HG02981 (cell line): ENCODE data around the gene BEND3.
"Not testable (repeated sequence)": the region's sequence is repeated elsewhere in the genome, so short reads cannot be mapped to it uniquely, and the experiment has no call there.

Source experiments
- ATAC-seq: cut with Tn5 transposase; IDR thresholded peaks from one replicate; pipeline ENCODE4 v1.9.1; 2021; ENCODE audit warnings: mild to moderate bottlenecking, moderate library complexity; ENCODE audit not compliant: unreplicated experiment

Gene BEND3

GRCh38 chr6:107084459-107084858 lies 30.9 kb downstream of the BEND3 start:
- ATAC-seq: not testable (repeated sequence)

DNA sequence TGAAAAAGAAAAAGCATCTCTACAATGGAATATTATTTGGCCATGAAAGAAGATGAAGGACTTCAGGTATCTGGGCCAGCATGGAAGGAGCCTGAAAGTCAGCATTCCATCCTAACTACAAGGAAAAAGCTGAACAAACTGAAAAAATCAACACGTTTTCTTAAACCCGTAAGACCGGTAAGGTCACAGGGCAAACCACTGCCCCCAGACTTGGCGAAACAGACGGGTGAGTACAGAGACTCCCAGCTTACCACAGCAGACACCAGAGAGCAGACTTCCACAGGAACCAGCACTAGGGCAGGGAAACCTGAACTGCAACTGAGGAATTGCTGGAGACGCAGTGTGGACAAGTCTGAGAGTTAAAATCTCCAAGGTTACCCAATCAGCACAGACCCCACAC lies 31.4 kb downstream of the BEND3 start:
- ATAC-seq: no peak

- ATAC-seq: peak; percentile 91
Observed at GRCh38 chr6:107083047-107083768, 32.1 kb downstream of the BEND3 start.

- ATAC-seq: no peak
Observed at GRCh38 chr6:107082045-107082444, 33.3 kb downstream of the BEND3 start.

- no peak for ATAC-seq
Observed at GRCh38 chr6:107080036-107080435, 35.3 kb downstream of the BEND3 start.

DNA sequence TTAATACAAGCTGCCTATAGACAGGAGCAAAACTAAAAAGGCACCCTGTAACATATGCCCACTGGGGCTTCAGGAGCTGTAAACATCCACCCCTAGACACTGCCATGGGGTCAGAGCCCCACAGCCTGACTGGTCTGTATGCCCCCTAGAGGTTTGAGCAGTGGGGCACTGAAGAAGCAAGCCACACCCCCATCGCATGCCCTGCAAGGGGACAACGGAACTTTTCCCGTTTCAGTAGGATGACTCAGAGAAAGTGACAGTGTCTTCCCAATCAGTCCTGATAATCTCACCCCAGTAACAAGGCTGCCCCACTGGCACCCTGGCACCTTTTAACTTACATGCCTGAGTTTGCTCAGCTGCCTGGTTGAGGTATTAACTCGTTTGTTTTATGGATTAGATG lies 35.9 kb downstream of the BEND3 start:
- ATAC-seq: no peak

DNA sequence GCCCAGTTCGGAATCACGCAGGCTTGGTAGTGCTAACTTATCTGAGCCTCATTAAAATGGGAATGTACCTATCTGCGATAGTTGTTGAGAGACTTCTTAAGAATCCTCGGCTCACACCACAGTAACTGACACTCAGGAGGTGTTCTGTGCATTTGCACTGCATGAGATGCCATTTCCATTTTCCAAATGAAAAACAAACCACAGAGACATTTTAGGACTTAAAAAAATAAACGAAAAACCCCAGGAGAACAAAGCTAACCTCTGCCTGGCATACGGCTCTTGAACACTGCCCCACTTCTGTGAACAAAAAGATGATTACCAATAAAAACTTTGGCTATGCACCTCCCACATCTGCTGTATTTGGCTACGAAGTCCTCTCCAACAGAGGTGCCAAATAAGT lies 37.6 kb downstream of the BEND3 start:
- no peak for ATAC-seq

- ATAC-seq: no peak
Observed at GRCh38 chr6:107075951-107076381, 39.3 kb downstream of the BEND3 start.

DNA sequence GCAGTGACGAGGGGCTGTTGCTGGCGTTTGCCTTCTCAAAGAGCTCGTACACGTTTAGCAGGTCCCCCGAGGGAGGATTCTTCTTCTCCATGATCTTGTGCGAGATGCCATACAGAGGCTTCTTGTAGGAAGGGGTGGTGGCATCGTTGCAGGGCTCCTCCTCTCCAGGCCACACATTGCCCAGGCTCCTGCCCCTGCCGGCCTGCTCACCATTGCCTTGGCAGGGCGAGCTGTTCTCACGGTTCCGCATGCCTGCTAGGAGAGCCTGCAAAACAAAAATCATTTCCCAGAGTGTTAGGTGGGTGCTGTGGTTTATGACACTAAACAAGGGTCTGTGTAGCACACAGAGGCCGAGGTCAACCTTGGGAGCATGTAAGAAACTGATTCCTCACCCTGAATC lies 44.6 kb downstream of the BEND3 start:
- ATAC-seq: no peak

DNA sequence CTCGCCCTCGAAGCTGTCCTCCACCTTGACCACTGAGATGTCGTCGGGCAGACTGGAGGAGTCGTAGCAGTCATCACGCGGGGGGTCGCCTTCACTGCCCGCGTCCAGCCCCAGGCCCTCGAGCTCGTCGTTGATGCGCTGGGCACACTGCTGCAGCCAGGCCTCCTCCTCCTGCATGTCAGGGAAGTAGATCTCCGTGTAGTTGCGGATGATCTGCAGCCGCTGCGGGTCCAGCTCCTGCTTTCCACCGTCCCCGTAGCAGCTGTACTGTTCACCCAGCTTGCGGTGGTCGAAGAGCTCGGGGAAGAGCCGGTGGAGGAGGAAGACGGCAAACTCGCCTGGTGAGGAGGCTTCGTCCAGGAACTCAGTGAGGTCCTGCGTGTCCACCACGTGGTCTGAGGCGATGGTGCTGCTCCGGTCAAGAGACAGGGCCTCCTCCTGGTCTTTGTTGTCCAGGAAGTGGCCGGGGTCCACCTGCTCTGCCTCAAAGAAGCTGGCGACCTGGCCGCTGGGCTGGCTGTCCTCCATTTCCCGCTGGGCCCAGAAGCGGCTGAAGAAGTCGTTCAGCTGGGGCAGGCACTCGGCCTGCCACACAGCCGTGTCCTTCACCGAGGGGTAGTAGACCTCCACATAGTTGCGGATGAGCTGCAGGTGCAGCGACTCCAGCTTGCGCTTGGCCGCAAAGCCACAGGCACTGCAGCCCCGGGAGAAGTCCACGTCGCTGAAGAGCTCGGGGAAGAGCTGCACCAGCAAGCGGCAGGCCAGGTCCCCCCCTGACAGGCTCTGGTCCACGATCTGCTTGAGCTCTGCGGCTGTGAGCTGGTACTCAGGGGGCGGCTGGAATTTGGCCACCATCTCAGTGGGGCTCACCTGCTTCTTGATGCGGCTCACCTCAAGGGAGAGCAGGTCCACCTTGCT lies 45.4 kb downstream of the BEND3 start:
- no peak for ATAC-seq

DNA sequence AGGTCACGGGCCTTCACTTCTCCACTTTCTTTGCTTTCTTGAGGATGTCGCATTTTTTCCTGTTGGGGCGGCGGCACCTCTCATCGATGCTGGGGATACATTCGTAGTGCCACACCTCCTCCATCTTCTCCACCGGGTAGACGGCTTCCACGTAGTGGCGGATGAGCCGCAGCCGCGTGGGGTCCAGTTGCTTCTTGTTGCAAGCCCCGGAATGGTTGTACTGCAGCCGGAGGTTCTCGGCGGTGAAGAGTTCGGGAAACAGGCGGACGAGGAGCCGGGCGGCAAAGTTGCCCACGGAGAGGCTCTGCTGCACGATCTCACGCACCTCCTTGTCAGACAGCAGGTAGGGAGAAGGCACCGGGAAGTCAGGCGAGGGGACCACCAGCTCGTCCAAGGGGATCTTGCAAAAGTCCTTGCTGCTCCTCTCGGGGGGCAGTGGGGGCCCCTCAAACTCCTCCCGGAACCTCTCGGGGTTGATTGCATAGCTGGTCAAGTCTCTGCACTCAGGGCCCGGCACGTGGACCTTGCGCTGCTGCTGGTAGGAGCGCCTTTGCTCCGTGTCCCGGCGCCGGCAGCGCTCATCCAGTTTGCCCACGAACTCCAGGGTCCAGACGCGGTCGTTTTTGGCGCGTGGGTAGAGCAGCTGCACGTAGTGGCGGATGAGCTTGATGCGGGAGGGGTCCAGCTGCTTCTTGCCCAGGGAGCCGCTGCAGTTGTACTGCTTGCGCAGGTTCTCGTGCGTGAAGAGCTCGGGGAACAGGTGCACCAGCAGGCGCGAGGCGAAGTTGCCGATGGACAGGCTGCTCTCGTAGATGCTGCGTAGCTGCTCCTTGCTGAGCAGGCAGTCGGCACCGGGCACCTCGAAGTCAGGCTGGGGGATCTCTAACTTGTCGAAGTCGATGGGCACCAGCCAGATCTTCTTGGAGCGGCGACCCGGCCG lies 46.4 kb downstream of the BEND3 start:
- no peak for ATAC-seq

GRCh38 chr6:107066697-107067659 lies 48.3 kb downstream of the BEND3 start:
- no peak for ATAC-seq

DNA sequence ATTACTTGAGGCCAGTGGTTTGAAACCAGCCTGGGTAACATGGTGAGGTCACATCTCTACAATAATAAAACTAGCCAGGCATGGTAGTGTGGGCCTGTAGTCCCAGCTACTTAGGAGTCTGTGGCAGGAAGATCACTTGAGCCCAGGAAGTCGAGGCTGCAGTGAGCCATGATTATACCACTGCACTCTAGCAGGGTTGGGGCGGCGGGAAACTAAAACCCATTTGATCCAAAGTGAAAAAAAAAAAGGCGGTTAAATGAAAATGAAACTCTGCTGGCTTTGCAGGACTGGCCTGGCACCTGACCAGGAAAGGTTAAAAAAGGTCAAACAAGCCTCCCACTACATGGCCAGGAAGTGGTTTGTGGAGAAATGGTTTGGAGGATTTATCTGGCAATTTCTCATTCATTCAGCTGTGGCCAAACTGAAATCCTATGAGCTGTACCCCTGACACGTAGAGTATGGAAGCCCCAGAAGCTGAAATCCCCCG lies 50.7 kb downstream of the BEND3 start:
- ATAC-seq: peak; percentile 40

GRCh38 chr6:107062691-107063090 lies 52.6 kb downstream of the BEND3 start:
- no peak for ATAC-seq

GRCh38 chr6:107061125-107062020 lies 53.9 kb downstream of the BEND3 start:
- ATAC-seq: peak; percentile 57

DNA sequence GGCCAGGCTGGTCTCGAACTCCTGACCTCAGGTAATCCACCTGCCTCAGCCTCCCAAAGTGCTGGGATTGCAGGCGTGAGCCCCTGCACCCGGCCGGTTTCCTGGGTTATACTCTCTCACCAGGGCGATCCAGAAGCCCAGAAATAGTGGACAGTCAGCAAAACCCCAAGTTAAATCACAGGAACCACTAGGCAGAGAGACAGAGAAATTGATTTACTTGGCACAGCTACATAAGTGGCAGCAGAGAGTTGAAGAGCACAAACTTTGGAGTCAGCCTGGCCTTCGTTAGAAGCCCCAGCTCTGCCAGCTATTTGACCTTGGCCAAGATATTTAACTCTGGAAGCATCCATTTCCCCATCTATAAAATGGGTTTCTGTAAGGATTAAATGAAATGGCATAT lies 54.6 kb downstream of the BEND3 start:
- no peak for ATAC-seq

DNA sequence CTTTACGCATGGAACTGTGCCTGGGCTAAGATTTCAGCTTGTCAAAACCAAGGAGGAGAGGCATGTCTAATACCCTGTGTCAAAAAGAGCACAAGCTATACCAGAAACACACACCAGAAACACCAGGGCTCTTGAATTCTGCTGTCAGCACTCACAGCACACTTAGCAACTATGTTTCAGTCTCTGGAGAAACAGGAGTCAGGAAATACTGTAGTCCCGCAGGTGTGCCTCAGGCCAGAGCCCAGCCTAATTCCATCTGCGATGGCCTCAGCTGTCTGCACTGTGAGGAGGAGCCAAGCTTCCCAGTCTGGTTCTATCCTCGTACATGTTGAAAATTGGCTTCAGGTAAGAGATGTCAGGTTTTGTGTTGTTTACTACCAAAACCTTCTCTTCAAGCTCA lies 55.7 kb downstream of the BEND3 start:
- ATAC-seq: no peak

DNA sequence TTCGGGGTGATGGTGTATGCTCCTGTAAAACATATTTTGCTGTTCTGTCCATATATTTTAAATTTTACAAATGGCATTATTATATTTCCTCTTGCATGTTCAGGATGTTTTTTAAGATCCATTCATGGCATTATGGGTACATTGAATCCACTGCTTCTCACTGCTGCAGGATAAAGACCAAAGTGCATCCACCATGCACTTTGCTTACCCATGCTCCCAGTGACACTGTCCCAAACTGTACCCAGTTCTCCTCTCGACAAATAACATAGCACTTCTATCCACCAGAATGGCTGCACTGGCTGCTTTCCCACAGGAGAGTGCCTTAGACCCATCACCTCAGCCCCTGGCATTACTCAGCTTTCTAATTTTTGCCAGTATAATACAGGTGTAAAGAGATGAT lies 57.6 kb downstream of the BEND3 start:
- no peak for ATAC-seq

GRCh38 chr6:107056796-107057195 lies 58.5 kb downstream of the BEND3 start:
- no peak for ATAC-seq
